Measurements from ENCODE around the gene KLHL2.

Gene KLHL2

GRCh38 chr4:165199722-165200121 lies 7.6 kb upstream of the KLHL2 start:
- TF ChIP-seq CTCF (IDR thresholded peaks at IDR 0.05) = no peak

GRCh38 chr4:165201806-165202205 lies 5.6 kb upstream of the KLHL2 start:
- Histone ChIP-seq H3K9ac (no peak overlapping the region), H3K9me3 (ENCODE audit: control insufficient read depth, low read length) (no peaks in the 10 kb centered on the region), H3K27ac (no peak overlapping the region), H3K27me3 (ENCODE audit: control insufficient read depth, insufficient read depth, low read length) (no peaks in the 10 kb centered on the region), H3K4me1 (no peaks in the 10 kb centered on the region), H3K4me3 (ENCODE audit: low read depth, low read length) (no peak overlapping the region), H3K79me2 (no peaks in the 10 kb centered on the region), H3K4me2 (ENCODE audit: low read length) (no peak overlapping the region), H3K36me3 (ENCODE audit: control insufficient read depth, insufficient read depth, low read length) (no peaks in the 10 kb centered on the region), H2AFZ (no peak overlapping the region)
- no peak for TF ChIP-seq CTCF (IDR thresholded peaks at IDR 0.05)

More at GRCh38 chr4:165199722-165200121, 7.6 kb upstream of the KLHL2 start:
- no peak overlapping the region for H2AFZ ChIP-seq
- H3K9ac ChIP-seq = no peak overlapping the region
- no peaks in the 10 kb centered on the region for H3K9me3 ChIP-seq (ENCODE audit: control insufficient read depth, low read length)
- no peaks in the 10 kb centered on the region for H3K79me2 ChIP-seq
- H3K27ac ChIP-seq = no peak overlapping the region
- no peaks in the 10 kb centered on the region for H3K27me3 ChIP-seq (ENCODE audit: control insufficient read depth, insufficient read depth, low read length)
- no peak overlapping the region for H3K4me2 ChIP-seq (ENCODE audit: low read length)
- no peaks in the 10 kb centered on the region for H3K4me1 ChIP-seq
- H3K4me3 ChIP-seq (ENCODE audit: low read depth, low read length) = no peak overlapping the region
- no peaks in the 10 kb centered on the region for H3K36me3 ChIP-seq (ENCODE audit: control insufficient read depth, insufficient read depth, low read length)

- H3K4me3 ChIP-seq (ENCODE audit: low read depth, low read length) = no peak overlapping the region
- H3K9ac ChIP-seq = no peak overlapping the region
- no peaks in the 10 kb centered on the region for H3K79me2 ChIP-seq
- TF ChIP-seq CTCF (IDR thresholded peaks at IDR 0.05) = no peak
- H3K4me1 ChIP-seq = no peaks in the 10 kb centered on the region
- no peak overlapping the region for H3K27ac ChIP-seq
- H3K27me3 ChIP-seq (ENCODE audit: control insufficient read depth, insufficient read depth, low read length) = no peaks in the 10 kb centered on the region
- no peak overlapping the region for H2AFZ ChIP-seq
- no peak overlapping the region for H3K4me2 ChIP-seq (ENCODE audit: low read length)
- H3K9me3 ChIP-seq (ENCODE audit: control insufficient read depth, low read length) = no peaks in the 10 kb centered on the region
- no peaks in the 10 kb centered on the region for H3K36me3 ChIP-seq (ENCODE audit: control insufficient read depth, insufficient read depth, low read length)
Observed at GRCh38 chr4:165203541-165204461, 3.6 kb upstream of the KLHL2 start.

- no peak overlapping the region for H3K27ac ChIP-seq
Observed at GRCh38 chr4:165204462-165204830, 2.9 kb upstream of the KLHL2 start.

More at GRCh38 chr4:165204462-165204830, 2.9 kb upstream of the KLHL2 start:
- Histone ChIP-seq H2AFZ (no peak overlapping the region), H3K36me3 (ENCODE audit: control insufficient read depth, insufficient read depth, low read length) (no peaks in the 10 kb centered on the region), H3K4me2 (ENCODE audit: low read length) (no peak overlapping the region), H3K9me3 (ENCODE audit: control insufficient read depth, low read length) (no peaks in the 10 kb centered on the region), H3K4me3 (ENCODE audit: low read depth, low read length) (no peak overlapping the region), H3K4me1 (no peaks in the 10 kb centered on the region), H3K27me3 (ENCODE audit: control insufficient read depth, insufficient read depth, low read length) (no peaks in the 10 kb centered on the region), H3K79me2 (peaks cover 2% of the 10 kb centered on the region), H3K9ac (no peak overlapping the region)
- no peak for TF ChIP-seq CTCF (IDR thresholded peaks at IDR 0.05)

Measured in parathyroid adenoma (tissue), 2 donors.